HepG2 (cell line): ENCODE measurements around the gene EIF4G2. TPM values are rescaled to one million over a fixed set of nuclear protein-coding genes. Genes with fewer than 3 reads are reported as not detected.

Experiments
- AGO2 ChIP-seq: fragments of 200-400 bp; formaldehyde crosslinking; optimal IDR thresholded peaks from 2 replicates; pipeline ENCODE3; 2017; ENCODE audit warnings: mild to moderate bottlenecking, low read depth, low read length, moderate library complexity
- DDIT3 ChIP-seq: sonication (generic); formaldehyde crosslinking; IDR thresholded peaks from 2 replicates; pipeline ENCODE4 v1.4.0; 2020; ENCODE audit warnings: mild to moderate bottlenecking, missing genetic modification reagents
- FOXK2 ChIP-seq: fragments of 450-650 bp; IDR thresholded peaks from 2 replicates; pipeline ENCODE4 v1.6.1; 2016
- GABPB1 ChIP-seq: IDR thresholded peaks from 2 replicates; pipeline ENCODE4 v1.6.1; 2016; ENCODE audit warnings: mild to moderate bottlenecking, missing genetic modification reagents, moderate library complexity, missing compliant biosample characterization
- KLF12 ChIP-seq: sonication (generic); formaldehyde crosslinking; IDR thresholded peaks from 2 replicates; pipeline ENCODE4 v1.4.0; 2020; ENCODE audit warnings: missing genetic modification reagents, borderline replicate concordance
- NFAT5 ChIP-seq: sonication (generic); formaldehyde crosslinking; IDR thresholded peaks from 2 replicates; pipeline ENCODE4 v1.4.0; 2020; ENCODE audit warnings: missing genetic modification reagents
- NR0B2 ChIP-seq: sonication (generic); formaldehyde crosslinking; IDR thresholded peaks from 2 replicates; pipeline ENCODE4 v1.4.0; 2020; ENCODE audit warnings: mild to moderate bottlenecking, missing genetic modification reagents
- PLSCR1 ChIP-seq: sonication (generic); formaldehyde crosslinking; IDR thresholded peaks from 2 replicates; pipeline ENCODE4 v1.5.0; 2020; ENCODE audit warnings: missing genetic modification reagents, mild to moderate bottlenecking, borderline replicate concordance
- PREB ChIP-seq: sonication (generic); formaldehyde crosslinking; IDR thresholded peaks from 2 replicates; pipeline ENCODE4 v1.4.0; 2020; ENCODE audit warnings: missing genetic modification reagents
- SIN3B ChIP-seq: fragments of 150-350 bp; IDR thresholded peaks from 2 replicates; pipeline ENCODE4 v1.6.1; 2014; ENCODE audit warnings: low read length
- SRSF9 ChIP-seq: fragments of 200-400 bp; formaldehyde crosslinking; IDR thresholded peaks from 2 replicates; pipeline ENCODE4 v1.6.1; 2018; ENCODE audit warnings: borderline replicate concordance, mild to moderate bottlenecking, low read depth, low read length; ENCODE audit not compliant: insufficient read depth, poor library complexity, severe bottlenecking
- SUZ12 ChIP-seq: fragments of 150-350 bp; IDR thresholded peaks from 2 replicates; pipeline ENCODE4 v1.6.1; 2014; ENCODE audit warnings: low read depth, low read length
- SYNCRIP ChIP-seq: fragments of 200-400 bp; formaldehyde crosslinking; IDR thresholded peaks from 2 replicates; pipeline ENCODE4 v1.6.1; 2018; ENCODE audit warnings: mild to moderate bottlenecking, low read depth, low read length; ENCODE audit not compliant: insufficient read depth
- TCF12 ChIP-seq, 2 experiments: fragments of 450-650 bp in 1 of 2; sonication (generic) in 1 of 2; formaldehyde crosslinking in 1 of 2; IDR thresholded peaks; 2 replicates each; pipeline versions ENCODE4 v1.6.1 to v1.8.0; 2017 to 2022; ENCODE audit warnings: antibody characterized with exemption in 1 of 2, mild to moderate bottlenecking in 1 of 2, missing genetic modification reagents in 1 of 2, moderate library complexity in 1 of 2
- ZFY ChIP-seq: sonication (generic); formaldehyde crosslinking; IDR thresholded peaks from 2 replicates; pipeline ENCODE4 v1.4.0; 2020; ENCODE audit warnings: missing genetic modification reagents
- ZMYM4 ChIP-seq: sonication (generic); formaldehyde crosslinking; IDR thresholded peaks from 2 replicates; pipeline ENCODE4 v1.8.1; 2023; ENCODE audit warnings: mild to moderate bottlenecking, missing genetic modification reagents
- ZNF235 ChIP-seq: sonication (generic); formaldehyde crosslinking; IDR thresholded peaks from 2 replicates; pipeline ENCODE4 v1.8.1; 2023; ENCODE audit warnings: mild to moderate bottlenecking, missing genetic modification reagents, borderline replicate concordance
- ZNF33A ChIP-seq: sonication (generic); formaldehyde crosslinking; IDR thresholded peaks from 2 replicates; pipeline ENCODE4 v1.5.1; 2020; ENCODE audit warnings: missing genetic modification reagents, mild to moderate bottlenecking, moderate library complexity, borderline replicate concordance
- ZNF431 ChIP-seq: sonication (generic); formaldehyde crosslinking; IDR thresholded peaks from 2 replicates; pipeline ENCODE4 v1.9.0; 2022; ENCODE audit warnings: missing genetic modification reagents, low read depth, mild to moderate bottlenecking, borderline replicate concordance
- ZNF557 ChIP-seq: sonication (generic); formaldehyde crosslinking; IDR thresholded peaks from 2 replicates; pipeline ENCODE4 v1.4.0; 2020; ENCODE audit warnings: missing genetic modification reagents
- ZNF775 ChIP-seq: sonication (generic); formaldehyde crosslinking; IDR thresholded peaks from 2 replicates; pipeline ENCODE4 v1.4.0; 2020; ENCODE audit warnings: missing genetic modification reagents, mild to moderate bottlenecking, moderate library complexity, borderline replicate concordance
- ZSCAN22 ChIP-seq: sonication (generic); formaldehyde crosslinking; IDR thresholded peaks from 2 replicates; pipeline ENCODE4 v1.4.0; 2020; ENCODE audit warnings: mild to moderate bottlenecking, missing genetic modification reagents
- polyA plus RNA-seq, 8 experiments: library from polyadenylated mRNA; depleted of rRNA in 3 of 8; stranded (reverse) in 7 of 8; unstranded in 1 of 8; fragments of >200 nt; fragmentation: Illumina TruSeq in 4 of 8; extraction: Trizol in 4 of 8; gene quantifications; 2 replicates each; pipeline versions ENCODE4 v1.2.1 to v1.2.3, GENCODE V29; 2011 to 2016; ENCODE audit warnings: low read depth in 4 of 8, missing spikeins in 1 of 8, mixed read lengths in 1 of 8; ENCODE audit not compliant: insufficient read depth in 1 of 8
- total RNA-seq, 5 experiments: library from RNA; depleted of rRNA; stranded (reverse); fragments of >200 nt; fragmentation: Illumina TruSeq; extraction: Trizol; gene quantifications; 2 replicates each; pipeline ENCODE4 v1.2.3, GENCODE V29; 2016; ENCODE audit warnings: low read depth in 1 of 5

EIF4G2 gene
- total and polyA plus RNA-seq, 2 of the 13 experiments (the other 11 are each of a cell fraction or from before 2014, with no cell fraction given): 362 to 546 TPM

- TF ChIP-seq TCF12 (IDR thresholded peaks at IDR 0.05) (no peak), TCF12 (CRISPR knock-in tag; IDR thresholded peaks at IDR 0.05) (peak; percentile 75; the same call in 1 of the 2 replicates), DDIT3 (no peak), ZNF235 (CRISPR knock-in tag) (0 out of 2 replicates have a peak, but pooled peaks have one; percentile 65), KLF12 (CRISPR knock-in tag) (no peak), PREB (CRISPR knock-in tag) (no peak), NR0B2 (peak; percentile 68; the same call in 1 of the 2 replicates), SIN3B (no peak), ZNF557 (CRISPR knock-in tag) (no peak), SUZ12 (no peak), ZNF431 (no peak), SYNCRIP (no peak), AGO2 (peak; percentile 99), PLSCR1 (CRISPR knock-in tag) (no peak), GABPB1 (CRISPR knock-in tag) (no peak; the same call in 1 of the 2 replicates), SRSF9 (no peak), NFAT5 (CRISPR knock-in tag) (peak; percentile 21; the same call in 1 of the 2 replicates), ZNF775 (CRISPR knock-in tag) (no peak), ZFY (CRISPR knock-in tag) (peak; percentile 49), FOXK2 (no peak), ZMYM4 (CRISPR knock-in tag) (no peak), ZSCAN22 (CRISPR knock-in tag) (0 out of 2 replicates have a peak, but pooled peaks have one; percentile 20), ZNF33A (CRISPR knock-in tag) (no peak)
These were observed 532 bp downstream of the EIF4G2 start (continued) for GRCh38 chr11:10808235-10808552.
